ENCODE data around the gene LRRIQ4. TPM values are rescaled to one million over a fixed set of nuclear protein-coding genes. Genes with fewer than 3 reads are reported as not detected.

Gene LRRIQ4
- total RNA-seq, 1 donor from 2014 or later, result not detected

- DNase-seq, result no peak
- H3K36me3 ChIP-seq, result no peaks in the 10 kb centered on the region
- no peaks in the 10 kb centered on the region for H3K9me3 ChIP-seq (replicated peaks)
- intact Hi-C loops (cut with micrococcal nuclease), result no loop called here
- H3K4me3 ChIP-seq, result no peak overlapping the region
- no peak for TF ChIP-seq CTCF (IDR thresholded peaks at IDR 0.05; ENCODE audit: borderline replicate concordance)
- no peak overlapping the region for H3K27ac ChIP-seq (replicated peaks)
- peaks cover 30% of the 10 kb centered on the region for H3K27me3 ChIP-seq (ENCODE audit: low read depth)
- no peaks in the 10 kb centered on the region for H3K4me1 ChIP-seq
These were observed 9.9 kb downstream of the LRRIQ4 start for GRCh38 chr3:169822540-169822939.

GRCh38 chr3:169822983-169823382 is 10.3 kb downstream of the LRRIQ4 start:
- Histone ChIP-seq H3K27ac (replicated peaks) (no peak overlapping the region), H3K27me3 (ENCODE audit: low read depth) (peaks cover 27% of the 10 kb centered on the region), H3K36me3 (no peaks in the 10 kb centered on the region), H3K4me1 (no peaks in the 10 kb centered on the region), H3K4me3 (no peak overlapping the region), H3K9me3 (replicated peaks) (no peaks in the 10 kb centered on the region)
- no peak for TF ChIP-seq CTCF (IDR thresholded peaks at IDR 0.05; ENCODE audit: borderline replicate concordance)
- DNase-seq, result no peak
- intact Hi-C loops (cut with micrococcal nuclease), result no loop called here

- Histone ChIP-seq H3K9me3 (replicated peaks) (no peaks in the 10 kb centered on the region), H3K4me3 (no peak overlapping the region), H3K4me1 (no peaks in the 10 kb centered on the region), H3K27me3 (ENCODE audit: low read depth) (peaks cover 22% of the 10 kb centered on the region), H3K27ac (replicated peaks) (no peak overlapping the region), H3K36me3 (no peaks in the 10 kb centered on the region)
- intact Hi-C loops (cut with micrococcal nuclease), result no loop called here
- DNase-seq, result no peak
- no peak for TF ChIP-seq CTCF (IDR thresholded peaks at IDR 0.05; ENCODE audit: borderline replicate concordance)
These were observed 12.6 kb downstream of the LRRIQ4 start for GRCh38 chr3:169825316-169825715.

- intact Hi-C loops (cut with micrococcal nuclease), result no loop called here
- no peak overlapping the region for H3K4me3 ChIP-seq
These were observed 15.0 kb downstream of the LRRIQ4 start for GRCh38 chr3:169827712-169828111.

GRCh38 chr3:169835533-169835932 is 22.9 kb downstream of the LRRIQ4 start:
- intact Hi-C loops (cut with micrococcal nuclease), result no loop called here
- no peaks in the 10 kb centered on the region for H3K4me1 ChIP-seq
- DNase-seq, result no peak

More at GRCh38 chr3:169827712-169828111, 15.0 kb downstream of the LRRIQ4 start:
- DNase-seq, result no peak
- no peaks in the 10 kb centered on the region for H3K36me3 ChIP-seq
- no peaks in the 10 kb centered on the region for H3K4me1 ChIP-seq
- TF ChIP-seq CTCF (IDR thresholded peaks at IDR 0.05; ENCODE audit: borderline replicate concordance), result no peak
- H3K27ac ChIP-seq (replicated peaks), result no peak overlapping the region
- H3K9me3 ChIP-seq (replicated peaks), result no peaks in the 10 kb centered on the region
- H3K27me3 ChIP-seq (ENCODE audit: low read depth), result peaks cover 9% of the 10 kb centered on the region

More at GRCh38 chr3:169835533-169835932, 22.9 kb downstream of the LRRIQ4 start:
- no peak for TF ChIP-seq CTCF (IDR thresholded peaks at IDR 0.05; ENCODE audit: borderline replicate concordance)
- Histone ChIP-seq H3K9me3 (replicated peaks) (no peaks in the 10 kb centered on the region), H3K4me3 (no peak overlapping the region), H3K27ac (replicated peaks) (no peak overlapping the region), H3K27me3 (ENCODE audit: low read depth) (no peaks in the 10 kb centered on the region), H3K36me3 (no peaks in the 10 kb centered on the region)
